Activated T-cell treated with anti-CD3 and anti-CD28 coated beads for 48 hours (primary cell): Measurements from ENCODE around the gene ZDHHC7.
A peak's percentile ranks its signal among the peaks of the same experiment; 100 is the strongest.

Source experiments
- DNase-seq: peaks from one replicate; pipeline ENCODE4 v3.0.0-alpha.2; 2020; ENCODE audit warnings: low read depth

ZDHHC7 gene

GRCh38 chr16:84993926-84994325 is 17.4 kb downstream of the ZDHHC7 start:
- DNase-seq: no peak

- no peak for DNase-seq
Observed at GRCh38 chr16:84992717-84993075, 18.6 kb downstream of the ZDHHC7 start.

GRCh38 chr16:84990782-84991181 is 20.6 kb downstream of the ZDHHC7 start:
- DNase-seq: no peak

GRCh38 chr16:84989749-84990620 is 21.4 kb downstream of the ZDHHC7 start:
- DNase-seq: no peak

- DNase-seq: no peak
Observed at GRCh38 chr16:84988328-84989080, 22.8 kb downstream of the ZDHHC7 start.

GRCh38 chr16:84986879-84987278 is 24.5 kb downstream of the ZDHHC7 start:
- no peak for DNase-seq

- DNase-seq: no peak
Observed at GRCh38 chr16:84986102-84986501, 25.2 kb downstream of the ZDHHC7 start.

GRCh38 chr16:84985079-84986065 is 26.0 kb downstream of the ZDHHC7 start:
- no peak for DNase-seq

- DNase-seq: no peak
Observed at GRCh38 chr16:84982434-84982833, 28.9 kb downstream of the ZDHHC7 start.

- no peak for DNase-seq
Observed at GRCh38 chr16:84979516-84979915, 31.8 kb downstream of the ZDHHC7 start.

- DNase-seq: no peak
Observed at GRCh38 chr16:84976644-84977400, 34.5 kb downstream of the ZDHHC7 start.

- no peak for DNase-seq
Observed at GRCh38 chr16:84975522-84975921, 35.8 kb downstream of the ZDHHC7 start.

- no peak for DNase-seq
Observed at GRCh38 chr16:84975066-84975465, 36.3 kb downstream of the ZDHHC7 start.

- no peak for DNase-seq
Observed at GRCh38 chr16:84973776-84974523, 37.4 kb downstream of the ZDHHC7 start.

- no peak for DNase-seq
Observed at GRCh38 chr16:84973236-84973635, 38.1 kb downstream of the ZDHHC7 start.

GRCh38 chr16:84970447-84971127 is 40.7 kb downstream of the ZDHHC7 start:
- peak; percentile 71 for DNase-seq

GRCh38 chr16:84967828-84968227 is 43.5 kb downstream of the ZDHHC7 start:
- no peak for DNase-seq

GRCh38 chr16:84965428-84966415 is 45.6 kb downstream of the ZDHHC7 start:
- DNase-seq: no peak
